ENCODE results near the gene RECQL. TPM values are rescaled to one million over a fixed set of nuclear protein-coding genes. Genes with fewer than 3 reads are reported as not detected.
"Not testable (repeated sequence)": the region's sequence is repeated elsewhere in the genome, so short reads cannot be mapped to it uniquely, and the experiment has no call there.

The RECQL gene
- total and polyA plus RNA-seq, 11 donors, result 9.0 to 39.3 (median 22.6) TPM

- 78 to 82% (median 80%) methylated on average over 4 of the region's 4 CpGs for WGBS, 4 donors
- TF ChIP-seq POLR2A (IDR thresholded peaks at IDR 0.05) (no peak), CTCF (IDR thresholded peaks at IDR 0.05) (no peak)
- Histone ChIP-seq H3K27ac (no peak overlapping the region), H3K27me3 (peaks cover 0 to 7% (median 0%) of the 10 kb centered on the region in 9 donors), H3K9me3 (no peaks in the 10 kb centered on the region), H3K4me3 (no peak overlapping the region), H3K36me3 (no peaks in the 10 kb centered on the region), H3K4me1 (no peaks in the 10 kb centered on the region)
- DNase-seq (no peak), ATAC-seq (no peak)
- intact Hi-C loops (cut with DNase I), result no loop called here
Observed at GRCh38 chr12:21428241-21428640, 73.2 kb downstream of the RECQL start.

- DNase-seq; intact Hi-C loops (cut with DNase I); H3K36me3 ChIP-seq; H3K4me1 ChIP-seq; H3K27ac ChIP-seq; ATAC-seq; H3K9me3 ChIP-seq; H3K4me3 ChIP-seq: not testable (repeated sequence)
- peaks cover 0 to 12% (median 0%) of the 10 kb centered on the region in 9 donors for H3K27me3 ChIP-seq
- 83 to 89% (median 85%) methylated on average over 28 to 30 of the region's 30 CpGs for WGBS, 4 donors
Observed at GRCh38 chr12:21419009-21419699, 82.3 kb downstream of the RECQL start.

Other genes with a start within 250 kb of the RECQL start
- not detected for gene SLCO1A2, start 166.7 kb downstream of the RECQL start, total RNA-seq
- not detected for gene SLCO1A2, start 166.7 kb downstream of the RECQL start, polyA plus RNA-seq
- gene IAPP, start 128.7 kb downstream of the RECQL start, total RNA-seq, result not detected
- not detected for gene IAPP, start 128.7 kb downstream of the RECQL start, polyA plus RNA-seq
- gene PYROXD1, start 64.0 kb downstream of the RECQL start, total RNA-seq, result 10 to 100 TPM; 11.7 to 22.0 (median 19.3) TPM
- gene PYROXD1, start 64.0 kb downstream of the RECQL start, polyA plus RNA-seq, result 10 to 100 TPM in 1 of 2 donors, 1 to 10 TPM in 1; 6.2 to 18.4 TPM
- 10 to 100 TPM; 12.9 to 32.0 (median 22.1) TPM for gene GOLT1B, start 154 bp upstream of the RECQL start, total RNA-seq
- gene GOLT1B, start 154 bp upstream of the RECQL start, polyA plus RNA-seq, result 10 to 100 TPM; 13.2 to 43.7 TPM
- 10 to 100 TPM in 5 of 9 donors, 1 to 10 TPM in 4; 7.0 to 20.0 (median 13.5) TPM for gene SPX, start 24.7 kb upstream of the RECQL start, total RNA-seq
- gene SPX, start 24.7 kb upstream of the RECQL start, polyA plus RNA-seq, result 10 to 100 TPM in 1 of 2 donors, 1 to 10 TPM in 1; 1.8 to 12.8 TPM
- gene GYS2, start 103.2 kb upstream of the RECQL start, total RNA-seq, result under 1 TPM in 1 of 9 donors, not detected in 8; 0.35 TPM
- gene GYS2, start 103.2 kb upstream of the RECQL start, polyA plus RNA-seq, result under 1 TPM in 1 of 2 donors, not detected in 1; 0.04 TPM
- 1,000 to 10,000 TPM; 1,099 to 3,071 (median 2,267) TPM for gene LDHB, start 156.2 kb upstream of the RECQL start, total RNA-seq
- gene LDHB, start 156.2 kb upstream of the RECQL start, polyA plus RNA-seq, result 1,000 to 10,000 TPM; 1,100 to 2,070 TPM